Measurements from ENCODE around the gene CACNA1B.

The CACNA1B gene

DNA sequence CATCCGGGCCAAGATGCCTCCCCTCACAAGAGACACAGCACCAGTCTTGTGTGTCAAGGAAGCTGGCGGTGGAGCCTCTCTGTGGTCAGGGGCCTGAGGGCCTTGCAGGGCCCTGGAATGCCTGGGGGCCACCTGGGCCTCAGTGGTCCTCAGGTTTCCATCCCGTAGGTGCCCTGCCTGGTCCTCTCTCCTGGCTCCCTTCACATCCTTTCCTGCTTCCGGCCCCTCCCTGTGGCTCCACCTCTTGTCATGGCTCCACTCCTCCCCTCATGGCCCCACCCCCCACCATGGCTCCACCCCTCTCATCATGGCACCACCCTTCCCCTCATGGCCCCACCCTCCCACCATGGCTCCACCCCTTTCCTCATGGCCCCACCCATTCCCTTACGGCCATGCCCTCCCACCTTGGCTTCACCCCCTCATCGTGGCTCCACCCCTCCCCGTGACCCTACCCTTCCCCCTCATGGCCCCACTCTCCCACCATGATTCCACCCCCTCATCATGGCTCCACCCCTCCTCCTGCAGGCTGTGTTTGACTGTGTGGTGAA is 175.8 kb downstream of the CACNA1B start:
- DNase-seq (ENCODE audit: low spot score), result no peak

DNA sequence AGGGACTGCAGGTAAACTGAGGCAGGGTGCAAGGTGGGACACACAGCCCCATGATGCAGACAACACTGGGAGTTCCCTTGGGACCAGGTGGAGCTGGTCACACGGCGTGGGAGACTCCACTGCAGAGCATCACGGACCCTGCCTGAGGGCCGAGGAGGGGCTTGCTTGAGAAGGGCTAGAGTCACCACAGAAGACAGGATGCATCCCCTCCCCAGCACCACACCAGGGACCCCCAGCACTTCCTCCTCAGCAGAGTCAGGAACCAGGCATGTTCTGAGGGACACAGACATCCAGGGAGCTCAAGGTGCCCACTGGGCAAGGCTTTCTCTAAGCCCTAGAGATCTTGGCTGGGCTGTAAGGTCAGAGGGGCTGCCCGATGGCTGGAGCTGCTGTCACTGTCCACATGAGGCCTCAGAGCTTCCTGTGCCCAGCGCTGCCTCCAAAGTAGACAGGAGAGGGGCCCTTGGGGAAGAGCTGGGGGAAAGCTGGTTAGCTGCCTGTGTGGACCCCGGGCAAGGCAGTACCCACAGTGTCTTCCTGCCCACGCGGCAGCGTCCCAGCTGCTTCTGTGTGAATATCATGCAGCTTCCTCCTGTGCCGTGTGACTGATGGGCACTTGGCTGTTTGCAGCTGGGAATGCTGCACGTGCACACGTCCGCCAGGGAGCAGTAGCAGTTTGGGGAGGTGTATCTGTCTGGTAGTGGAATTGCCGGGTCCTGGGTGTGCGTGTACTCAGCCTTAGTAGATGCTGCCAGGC is 176.6 kb downstream of the CACNA1B start:
- DNase-seq (ENCODE audit: low spot score), result no peak

DNA sequence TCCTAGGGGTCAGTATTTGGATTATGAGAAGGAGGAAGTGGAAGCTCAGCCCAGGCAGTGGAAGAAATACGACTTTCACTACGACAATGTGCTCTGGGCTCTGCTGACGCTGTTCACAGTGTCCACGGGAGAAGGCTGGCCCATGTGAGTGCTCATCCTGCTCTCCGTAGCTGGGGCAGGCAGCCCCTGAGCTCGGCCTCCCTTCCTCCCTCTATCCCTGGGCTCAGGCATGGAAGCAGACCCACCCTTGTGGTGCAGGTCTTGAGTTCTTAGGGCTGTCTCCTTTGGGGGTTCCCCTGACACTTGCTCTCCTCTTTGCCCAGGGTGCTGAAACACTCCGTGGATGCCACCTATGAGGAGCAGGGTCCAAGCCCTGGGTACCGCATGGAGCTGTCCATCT is 180.1 kb downstream of the CACNA1B start:
- DNase-seq (ENCODE audit: low spot score), result no peak

DNA sequence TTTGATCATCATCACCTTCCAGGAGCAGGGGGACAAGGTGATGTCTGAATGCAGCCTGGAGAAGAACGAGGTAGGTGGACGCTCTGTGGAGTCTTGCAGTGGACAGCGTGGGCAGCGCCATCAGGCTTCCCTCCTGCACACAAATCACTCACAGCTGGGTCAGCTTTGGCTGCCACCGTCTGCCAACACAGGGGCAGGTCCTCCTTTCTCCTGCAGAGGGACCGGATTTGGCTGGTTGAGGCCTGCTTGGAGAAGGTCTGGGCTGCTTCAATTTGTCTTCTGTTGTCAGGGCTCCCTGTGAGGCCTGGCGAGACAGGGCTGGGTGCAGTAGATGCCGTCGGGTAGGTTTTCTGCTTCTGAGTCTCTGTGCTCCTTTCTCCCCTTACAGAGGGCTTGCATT is 180.6 kb downstream of the CACNA1B start:
- DNase-seq (ENCODE audit: low spot score), result no peak

DNA sequence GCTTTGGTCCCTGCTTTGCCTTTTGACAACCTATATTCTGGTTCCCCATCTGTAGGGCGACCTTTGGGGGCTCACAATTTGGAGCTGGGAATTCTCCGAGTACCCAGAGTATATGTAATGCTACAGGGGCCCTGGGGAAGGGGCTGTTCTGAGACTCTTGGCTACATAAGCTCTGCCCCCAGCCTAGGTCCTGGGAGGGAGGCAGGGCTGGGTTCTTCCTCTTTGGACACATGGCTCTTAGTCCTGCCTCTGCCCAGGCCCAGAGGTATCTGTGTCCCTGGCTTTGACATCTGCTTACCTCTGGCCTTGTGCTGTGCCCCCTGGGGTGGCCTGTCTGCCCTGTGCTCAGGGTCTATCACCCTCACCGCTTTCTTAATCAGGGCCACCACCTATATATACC is 181.6 kb downstream of the CACNA1B start:
- no peak for DNase-seq (ENCODE audit: low spot score)

DNA sequence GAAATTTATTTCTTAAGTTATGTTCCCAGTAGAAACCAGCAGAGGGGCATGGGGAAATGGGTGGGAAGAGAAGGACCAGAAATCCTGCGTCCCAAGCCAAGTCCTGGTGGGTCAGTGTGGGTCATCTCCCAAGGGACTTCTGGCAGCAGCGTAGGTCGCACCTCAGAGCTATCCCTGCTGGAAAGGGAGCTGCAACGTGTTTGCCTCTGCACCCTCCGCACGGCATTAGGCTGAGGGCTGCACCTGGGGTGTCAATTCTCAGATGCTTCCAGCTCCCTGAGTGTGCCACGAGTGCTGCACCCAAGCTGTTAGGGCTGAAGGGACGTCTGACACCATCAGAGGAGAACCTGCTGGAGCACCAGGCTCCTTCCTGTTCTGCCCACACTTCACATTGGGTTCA is 182.8 kb downstream of the CACNA1B start:
- DNase-seq (ENCODE audit: low spot score), result no peak

DNA sequence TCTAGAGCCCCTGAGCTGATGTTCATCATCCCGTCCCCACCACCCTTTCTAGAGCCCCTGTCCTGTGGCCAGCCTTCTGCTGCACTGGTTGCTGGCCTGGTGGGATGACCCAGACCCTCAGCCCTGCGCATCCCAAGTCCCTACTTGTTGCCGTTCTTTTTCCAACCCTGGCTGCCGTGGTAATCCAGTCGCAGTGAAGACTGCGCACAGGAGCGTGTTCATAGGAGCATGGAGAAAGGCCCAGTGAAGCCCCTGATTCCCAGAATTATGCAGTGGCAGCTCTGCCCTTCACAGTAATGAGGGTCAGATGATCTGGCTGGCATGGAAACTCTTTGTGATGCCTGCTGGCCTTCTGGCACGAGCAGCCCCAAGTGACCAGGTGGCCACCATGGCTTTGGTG is 183.3 kb downstream of the CACNA1B start:
- no peak for DNase-seq (ENCODE audit: low spot score)

DNA sequence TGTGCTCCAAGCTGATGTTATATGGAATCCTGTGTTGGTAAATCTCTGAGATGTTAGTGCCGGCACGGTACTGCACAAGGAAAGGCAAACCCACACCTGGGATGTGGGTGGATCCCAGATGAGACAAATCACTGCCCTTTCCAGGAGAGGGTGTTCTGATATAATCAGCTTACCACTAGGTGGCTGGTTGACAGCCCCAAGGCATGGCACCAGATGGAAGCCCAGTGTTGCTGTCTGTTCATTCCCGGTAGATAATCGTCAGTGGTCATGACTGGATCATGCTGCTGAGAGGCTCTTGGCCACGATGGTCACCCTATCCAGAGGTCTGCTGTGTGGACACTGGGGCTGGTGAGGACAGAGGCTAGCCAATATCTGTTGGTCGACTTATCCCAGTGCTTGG is 184.0 kb downstream of the CACNA1B start:
- DNase-seq (ENCODE audit: low spot score), result no peak

DNA sequence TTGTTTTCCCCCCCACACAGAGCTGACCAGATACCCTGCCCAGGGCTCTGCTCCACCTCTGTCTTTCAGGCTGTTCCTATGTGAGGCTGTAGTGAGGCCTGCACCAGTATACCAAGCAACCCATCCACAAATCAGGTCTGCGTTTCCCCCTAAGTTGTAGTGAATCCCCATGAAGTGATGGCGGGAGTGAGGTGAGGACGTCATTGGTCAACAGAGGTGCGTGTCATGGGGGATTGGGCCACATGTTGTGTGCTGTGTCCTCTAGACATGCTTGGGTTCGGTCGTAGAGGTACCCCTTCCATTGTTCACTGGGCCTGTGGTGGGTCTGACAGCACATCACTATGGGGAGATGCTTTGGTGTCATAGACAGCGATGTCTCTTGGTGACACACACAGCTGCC is 184.6 kb downstream of the CACNA1B start:
- DNase-seq (ENCODE audit: low spot score), result no peak

DNA sequence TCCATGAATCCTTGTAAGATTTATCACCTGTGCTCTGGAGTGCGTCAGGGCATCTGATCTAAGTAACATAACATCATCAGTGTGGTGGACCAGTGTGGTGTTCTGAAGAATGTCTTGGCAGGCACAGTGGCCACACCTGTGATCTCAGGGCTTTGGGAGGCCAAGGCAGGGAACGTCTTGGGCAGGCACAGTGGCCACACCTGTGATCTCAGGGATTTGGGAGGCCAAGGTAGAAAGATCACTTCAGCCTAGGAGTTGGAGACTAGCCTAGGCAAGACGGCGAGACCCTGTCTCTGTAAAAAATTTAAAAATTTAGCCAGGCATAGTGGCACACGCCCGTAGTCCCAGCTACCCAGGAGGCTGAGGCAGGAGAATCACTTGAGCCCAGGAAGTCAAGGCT is 185.5 kb downstream of the CACNA1B start:
- no peak for DNase-seq (ENCODE audit: low spot score)

DNA sequence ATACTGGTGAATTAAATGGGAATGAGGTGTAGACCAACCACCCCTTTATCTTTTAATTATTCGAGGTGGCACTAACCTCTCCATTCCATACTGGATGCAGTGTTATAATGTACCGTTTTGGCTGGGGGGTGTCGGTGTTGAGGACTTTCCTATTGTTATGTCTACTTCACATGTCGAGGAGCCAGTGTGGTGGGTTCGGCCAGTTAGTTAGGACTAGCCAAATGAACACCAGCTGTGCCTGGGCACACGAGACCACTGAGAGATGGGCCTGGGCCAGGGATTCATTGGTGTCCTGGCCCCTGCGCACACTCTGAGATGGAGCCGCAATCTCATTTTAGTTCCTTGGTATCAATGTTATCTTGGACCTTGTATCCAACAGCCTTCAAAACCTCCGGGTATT is 186.2 kb downstream of the CACNA1B start:
- DNase-seq (ENCODE audit: low spot score), result no peak

DNA sequence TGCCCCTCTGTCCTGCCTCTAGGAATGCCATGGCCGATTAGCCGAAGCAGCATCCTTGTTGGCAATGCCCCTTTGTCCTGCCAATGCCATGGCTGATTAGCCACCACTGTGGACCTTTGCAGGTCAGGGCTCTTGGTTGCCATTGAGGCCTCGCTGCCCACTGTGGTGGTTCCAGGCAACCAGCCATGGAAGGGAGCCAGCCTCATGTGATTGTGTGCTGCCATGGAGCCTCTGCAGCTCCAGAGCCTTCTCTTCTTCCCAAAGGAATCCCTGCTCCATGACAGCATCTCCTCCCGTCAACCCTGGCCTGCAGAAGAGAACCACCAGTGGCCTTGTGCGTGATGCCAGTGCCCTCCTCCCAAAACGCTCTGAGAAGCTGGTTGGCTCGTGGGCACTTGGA is 187.0 kb downstream of the CACNA1B start:
- DNase-seq (ENCODE audit: low spot score), result no peak

DNA sequence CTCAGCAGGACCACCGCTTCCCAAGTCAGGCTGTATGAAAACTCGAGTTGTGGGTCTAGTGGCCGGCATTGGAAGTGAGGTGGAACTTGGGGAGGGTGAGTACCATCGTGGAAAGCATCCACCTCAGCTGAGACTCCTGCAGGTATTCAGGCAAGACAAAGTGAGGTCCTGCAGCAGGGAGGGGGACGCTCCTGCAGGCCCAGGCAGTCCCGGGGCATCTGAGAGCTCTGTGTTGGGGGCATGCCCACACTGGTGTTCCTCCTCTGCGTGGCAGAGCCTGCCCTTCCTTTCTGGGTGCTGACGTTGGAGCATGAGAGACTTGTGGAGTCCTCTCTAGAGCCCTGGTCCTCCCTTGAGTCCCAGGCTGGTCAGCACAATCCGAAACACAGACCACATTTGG is 187.7 kb downstream of the CACNA1B start:
- no peak for DNase-seq (ENCODE audit: low spot score)

DNA sequence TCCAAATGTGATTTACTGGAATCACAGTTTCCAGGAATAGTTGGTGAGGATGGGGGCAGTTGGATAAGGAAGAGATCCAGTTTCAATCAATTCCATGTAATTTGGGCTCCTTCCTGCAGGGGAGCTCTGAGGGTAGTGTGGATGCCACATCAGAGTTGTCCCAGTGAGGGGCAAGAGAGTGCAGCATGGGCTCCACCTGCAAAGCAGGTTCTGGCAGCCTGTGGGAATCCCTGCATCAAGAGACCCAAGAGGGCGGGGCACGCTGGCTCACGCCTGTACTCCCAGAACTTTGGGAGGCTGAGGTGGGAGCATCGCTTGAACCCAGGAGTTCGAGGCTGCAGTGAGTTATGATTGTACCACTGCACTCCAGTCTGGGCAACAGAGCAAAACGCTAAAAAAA is 188.5 kb downstream of the CACNA1B start:
- DNase-seq (ENCODE audit: low spot score), result no peak

DNA sequence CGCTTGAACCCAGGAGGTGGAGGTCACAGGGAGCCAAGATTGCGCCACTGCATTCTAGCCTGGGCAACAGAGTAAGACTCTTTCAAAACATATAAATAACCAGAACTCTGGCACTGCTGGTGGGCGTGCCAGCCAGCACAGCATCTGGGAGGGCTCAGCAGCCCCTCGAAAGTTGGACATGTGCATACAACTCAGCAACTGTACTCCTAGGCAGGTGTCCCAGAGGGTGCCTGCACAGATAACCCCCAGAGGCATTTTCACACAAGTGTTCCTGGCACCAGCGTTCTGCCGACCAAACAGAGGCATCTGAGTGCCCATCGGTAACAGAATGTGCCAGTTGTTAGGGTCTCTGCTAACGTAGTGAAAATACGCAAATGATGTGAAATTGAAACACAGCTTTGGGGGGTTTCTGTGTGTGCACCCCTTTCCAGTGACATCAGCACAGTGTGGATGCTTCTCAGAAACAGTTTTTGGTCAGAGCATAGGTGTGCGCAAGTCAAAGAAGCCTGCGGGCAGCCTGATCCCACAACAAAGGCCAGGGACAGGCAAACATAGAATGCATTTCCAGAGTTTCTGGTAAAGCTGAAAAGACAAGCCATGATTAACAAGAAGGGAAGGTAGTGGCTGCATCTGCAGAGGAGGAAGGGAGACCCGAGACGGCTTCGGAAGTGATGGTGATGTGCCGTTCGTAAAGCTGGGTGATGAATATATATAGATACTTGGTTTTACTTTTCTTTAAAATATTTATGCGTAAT is 190.2 kb downstream of the CACNA1B start:
- no peak for DNase-seq (ENCODE audit: low spot score)

DNA sequence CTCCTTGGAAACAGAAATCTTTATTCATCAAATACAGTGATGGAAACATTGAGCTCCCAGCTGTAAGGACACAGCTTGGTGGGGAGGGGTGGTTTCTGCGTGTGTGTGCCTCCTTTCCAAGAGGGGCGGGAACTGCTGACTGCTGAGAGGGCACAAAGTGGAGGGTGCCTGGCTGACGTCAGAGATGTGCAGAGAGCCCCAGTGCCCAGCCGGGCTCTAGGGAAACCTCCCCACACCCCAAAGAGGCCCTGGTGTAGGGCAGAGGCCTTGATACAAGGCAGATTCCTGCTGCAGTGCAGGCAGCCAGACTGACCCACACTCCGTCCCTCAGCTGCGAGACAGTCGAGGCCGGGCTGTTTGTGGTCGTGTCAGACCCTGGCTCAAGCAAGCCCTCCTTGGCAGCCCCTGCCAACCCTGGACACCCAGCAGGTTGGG is 191.0 kb downstream of the CACNA1B start:
- DNase-seq (ENCODE audit: low spot score), result no peak

DNA sequence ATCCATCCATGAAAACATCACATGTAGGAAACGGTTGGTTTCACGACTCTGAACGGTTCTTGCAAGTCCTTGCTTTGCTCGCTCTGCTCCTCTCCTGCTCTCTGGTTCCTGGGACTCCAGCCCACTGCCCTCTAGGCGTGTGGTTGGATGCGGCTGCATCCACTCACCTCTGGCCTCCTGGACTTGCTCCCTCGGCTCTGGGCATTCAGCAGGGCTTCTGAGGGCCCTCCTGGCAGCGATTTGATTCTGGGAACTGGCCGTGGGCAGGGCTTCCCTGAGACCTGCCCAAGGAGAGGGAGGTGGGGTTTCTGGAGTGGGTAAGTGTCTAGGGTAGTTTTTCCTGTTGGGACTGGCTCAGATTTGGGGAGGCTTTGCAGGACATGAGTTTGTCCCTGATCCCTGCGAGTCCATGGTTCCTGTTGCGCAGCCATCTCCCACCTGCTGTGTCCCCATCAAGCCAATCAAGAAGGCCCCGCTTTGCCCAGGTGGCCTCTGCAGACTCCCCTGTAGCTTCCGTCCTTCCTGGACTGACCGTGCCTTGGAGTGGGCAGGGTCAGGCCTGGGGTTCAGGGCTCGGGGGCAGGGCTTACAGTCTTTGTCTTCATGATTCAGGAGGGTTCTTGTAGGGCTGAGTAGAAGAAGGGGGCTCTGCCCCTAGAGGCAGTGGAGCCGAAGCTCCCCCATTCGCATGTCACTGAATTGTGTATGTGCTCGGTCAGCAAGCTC is 192.3 kb downstream of the CACNA1B start:
- no peak for DNase-seq (ENCODE audit: low spot score)

DNA sequence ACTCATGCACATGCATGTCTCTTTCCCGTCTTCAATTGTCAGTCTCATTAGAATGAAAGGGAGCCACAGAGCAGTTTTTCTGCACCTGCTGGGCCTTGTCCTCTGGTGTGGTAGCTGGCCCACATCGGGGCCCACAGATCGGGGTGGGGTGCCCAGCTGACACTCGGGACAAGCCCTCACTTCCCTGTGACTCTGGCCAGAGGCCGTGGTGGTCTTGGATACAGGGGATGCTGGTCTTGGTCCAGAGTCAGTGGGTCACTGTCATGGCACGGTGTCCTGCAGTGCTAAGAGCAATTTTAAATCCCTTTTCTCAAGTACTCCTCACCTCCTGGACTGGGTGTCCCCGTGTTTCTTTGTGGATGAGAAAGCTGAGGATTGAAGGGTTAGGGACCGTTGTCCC is 193.2 kb downstream of the CACNA1B start:
- no peak for DNase-seq (ENCODE audit: low spot score)

DNA sequence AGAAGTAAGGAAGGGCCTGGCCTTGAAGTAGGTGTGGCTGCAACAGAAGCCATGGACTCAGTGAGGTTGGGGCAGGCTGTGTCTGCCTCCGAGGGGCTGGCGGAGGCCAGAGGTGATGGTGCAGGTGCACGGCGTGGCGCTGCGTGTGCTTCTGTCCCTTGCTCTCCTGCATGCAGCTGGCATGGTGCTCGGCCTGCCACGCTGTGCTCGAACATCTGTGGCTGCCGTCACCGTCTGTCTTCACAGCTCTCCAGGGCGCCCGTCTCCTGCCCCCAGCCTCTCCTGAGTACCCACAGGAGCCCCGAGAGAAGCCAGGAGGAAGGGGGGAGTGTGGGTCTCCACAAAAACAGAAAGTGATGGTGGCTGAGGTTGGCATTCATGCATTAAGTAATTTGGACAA is 193.7 kb downstream of the CACNA1B start:
- no peak for DNase-seq (ENCODE audit: low spot score)

DNA sequence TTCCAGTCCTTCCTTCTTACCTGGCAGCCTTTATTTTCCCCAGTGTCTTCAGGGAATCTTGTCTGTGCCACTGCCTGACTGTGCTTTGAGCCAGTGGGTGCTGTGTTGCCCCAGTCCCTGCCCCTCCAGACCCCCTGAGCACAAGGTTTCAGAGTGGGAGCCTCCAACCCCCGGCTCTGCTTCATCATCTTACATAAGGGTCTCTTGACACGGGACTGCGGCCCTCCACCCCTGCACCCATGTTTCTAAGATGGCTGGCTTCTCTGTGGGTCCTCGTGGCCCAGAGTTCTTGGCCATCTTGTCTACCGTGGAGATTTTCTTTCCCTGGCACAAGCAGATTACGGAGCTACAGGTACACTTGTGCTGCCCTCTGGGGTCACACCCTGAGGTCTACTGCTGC is 194.1 kb downstream of the CACNA1B start:
- no peak for DNase-seq (ENCODE audit: low spot score)

DNA sequence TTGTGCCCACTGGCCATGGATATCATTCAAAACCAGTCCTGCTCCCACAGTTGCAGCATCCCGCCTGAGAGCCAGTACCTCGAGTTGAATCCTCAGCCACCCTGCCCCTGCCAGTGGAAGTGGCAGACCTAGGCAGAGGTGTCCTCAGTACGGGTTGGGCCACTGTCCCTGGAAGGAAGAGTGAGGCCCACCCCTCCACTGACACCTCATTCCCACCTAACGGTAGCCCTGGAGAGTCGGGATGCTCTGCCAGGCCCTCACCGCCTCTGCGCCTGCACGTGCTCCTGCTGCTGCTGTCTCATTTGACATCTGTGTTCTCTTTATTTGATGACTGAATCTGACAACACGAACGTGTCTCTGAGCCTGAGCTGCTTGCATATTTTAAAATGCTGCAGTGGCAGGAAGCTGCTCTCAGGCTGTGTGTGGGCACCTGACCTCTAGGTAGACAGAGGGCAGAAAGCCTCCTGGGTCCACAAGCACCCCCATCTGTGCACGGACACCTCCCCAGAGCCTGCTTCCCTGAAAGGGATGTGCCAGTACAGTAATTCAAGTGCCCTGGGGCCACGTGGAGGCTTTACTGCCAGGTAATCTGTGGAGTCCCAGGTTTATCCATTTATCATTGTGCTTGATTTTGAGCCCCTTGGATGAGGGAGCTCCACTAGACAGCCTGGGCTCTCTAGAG is 194.7 kb downstream of the CACNA1B start:
- no peak for DNase-seq (ENCODE audit: low spot score)

DNA sequence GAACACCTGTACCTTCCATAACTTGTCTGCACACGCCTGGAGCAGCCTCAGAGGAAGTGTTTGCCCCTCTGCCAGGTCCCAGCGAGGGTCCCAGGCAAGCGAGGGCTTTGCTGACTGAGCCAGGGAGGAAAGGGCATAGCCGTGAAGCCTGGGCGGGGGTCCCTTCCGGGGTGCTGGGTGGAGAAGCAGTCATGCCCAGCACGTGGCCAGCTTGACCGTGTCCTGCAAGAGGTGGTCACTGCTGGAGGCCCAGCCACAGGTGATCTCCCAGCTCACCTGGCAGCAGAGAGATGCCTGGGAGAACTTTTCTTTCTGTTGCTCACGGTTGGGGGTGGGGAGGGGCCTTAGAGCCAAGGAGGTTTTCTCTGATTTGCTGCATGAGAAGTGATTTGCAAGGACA is 195.3 kb downstream of the CACNA1B start:
- DNase-seq (ENCODE audit: low spot score), result no peak

Measured in kidney capillary endothelial cell (primary cell).